Liver (tissue), 9 donors: ENCODE data around the gene MYO16. TPM values are rescaled to one million over a fixed set of nuclear protein-coding genes. Genes with fewer than 3 reads are reported as not detected.

Experiments
- DNase-seq: peaks from one replicate; pipeline ENCODE4 v3.0.0-alpha.2; 2017; ENCODE audit warnings: low spot score
- H3K27ac ChIP-seq, 2 donors: one replicate each; pipeline ENCODE4 v1.7.0; 2013; ENCODE audit warnings: inconsistent platforms in 2 of 2, low read length in 2 of 2, control low read depth in 1 of 2, low read depth in 1 of 2, mild to moderate bottlenecking in 1 of 2
- H3K27me3 ChIP-seq, 4 donors: one replicate each; pipeline versions ENCODE4 v1.6.1 to v1.7.0; 2013; ENCODE audit warnings: low read length in 3 of 4, inconsistent platforms in 1 of 4, mild to moderate bottlenecking in 1 of 4, moderate library complexity in 1 of 4; ENCODE audit not compliant: control insufficient read depth in 4 of 4, insufficient read depth in 4 of 4
- H3K36me3 ChIP-seq, 4 donors: one replicate each; pipeline versions ENCODE4 v1.6.1 to v1.7.0; 2013; ENCODE audit warnings: low read length in 3 of 4, mild to moderate bottlenecking in 3 of 4, low read depth in 1 of 4, moderate library complexity in 1 of 4; ENCODE audit not compliant: control insufficient read depth in 4 of 4, insufficient read depth in 3 of 4
- H3K4me1 ChIP-seq, 4 donors: one replicate each; pipeline versions ENCODE4 v1.6.1 to v1.7.0; 2013; ENCODE audit warnings: low read length in 3 of 4, mild to moderate bottlenecking in 3 of 4, moderate library complexity in 1 of 4; ENCODE audit not compliant: control insufficient read depth in 4 of 4, insufficient read depth in 4 of 4
- H3K4me3 ChIP-seq, 3 donors: one replicate each; pipeline versions ENCODE4 v1.6.1 to v1.7.0; 2013; ENCODE audit warnings: low read length in 3 of 3, control low read depth in 1 of 3, low read depth in 1 of 3, mild to moderate bottlenecking in 1 of 3
- H3K9ac ChIP-seq, 2 donors: one replicate each; pipeline ENCODE4 v1.7.0; 2013; ENCODE audit warnings: low read length in 2 of 2, mild to moderate bottlenecking in 2 of 2, moderate library complexity in 2 of 2, control low read depth in 1 of 2, low read depth in 1 of 2
- H3K9me3 ChIP-seq, 4 donors: one replicate each; pipeline versions ENCODE4 v1.6.1 to v1.7.0; 2013; ENCODE audit warnings: low read length in 3 of 4; ENCODE audit not compliant: control insufficient read depth in 4 of 4
- ATF3 ChIP-seq: IDR thresholded peaks from 2 replicates; pipeline ENCODE4 v1.6.1; 2016; ENCODE audit warnings: antibody characterized with exemption
- CTCF ChIP-seq: fragments of 150-350 bp; IDR thresholded peaks from 2 replicates; pipeline ENCODE4 v1.5.1; 2017; ENCODE audit warnings: improper control_type of control experiment, low read depth, low read length; ENCODE audit not compliant: missing input control
- EGR1 ChIP-seq, 2 donors: IDR thresholded peaks; 2 replicates each; pipeline ENCODE4 v1.6.1; 2016 to 2018; ENCODE audit warnings: antibody characterized with exemption in 2 of 2, low read depth in 2 of 2
- FOXA1 ChIP-seq: IDR thresholded peaks from 2 replicates; pipeline ENCODE4 v1.6.1; 2016; ENCODE audit warnings: antibody characterized with exemption
- FOXA2 ChIP-seq: IDR thresholded peaks from 2 replicates; pipeline ENCODE4 v1.6.1; 2016; ENCODE audit warnings: antibody characterized with exemption
- GABPA ChIP-seq, 2 donors: IDR thresholded peaks in 1 of 2; conservative IDR thresholded peaks in 1 of 2; 2 replicates each; pipeline ENCODE4 v1.6.1; 2016; ENCODE audit warnings: antibody characterized with exemption in 2 of 2, mild to moderate bottlenecking in 1 of 2, moderate library complexity in 1 of 2
- HNF4A ChIP-seq, 2 donors: conservative IDR thresholded peaks; 2 replicates each; pipeline ENCODE4 v1.6.1; 2016; ENCODE audit warnings: antibody characterized with exemption in 2 of 2, mild to moderate bottlenecking in 2 of 2
- HNF4G ChIP-seq: IDR thresholded peaks from 2 replicates; pipeline ENCODE4 v1.6.1; 2016; ENCODE audit warnings: antibody characterized with exemption
- JUND ChIP-seq, 2 donors: IDR thresholded peaks; 2 replicates each; pipeline ENCODE4 v1.6.1; 2016; ENCODE audit warnings: antibody characterized with exemption in 2 of 2
- MAX ChIP-seq: IDR thresholded peaks from 2 replicates; pipeline ENCODE4 v1.6.1; 2016; ENCODE audit warnings: antibody characterized with exemption
- NR2F2 ChIP-seq: IDR thresholded peaks from 2 replicates; pipeline ENCODE4 v1.6.1; 2016; ENCODE audit warnings: antibody characterized with exemption
- RAD21 ChIP-seq, 2 donors: IDR thresholded peaks; 2 replicates each; pipeline ENCODE4 v1.6.1; 2016; ENCODE audit warnings: antibody characterized with exemption in 2 of 2, mild to moderate bottlenecking in 2 of 2
- REST ChIP-seq: IDR thresholded peaks from 2 replicates; pipeline ENCODE4 v1.6.1; 2016; ENCODE audit warnings: antibody characterized with exemption, mild to moderate bottlenecking
- RXRA ChIP-seq, 2 donors: IDR thresholded peaks; 2 replicates each; pipeline ENCODE4 v1.6.1; 2017 to 2018; ENCODE audit warnings: antibody characterized with exemption in 2 of 2, mild to moderate bottlenecking in 1 of 2
- SP1 ChIP-seq: IDR thresholded peaks from 2 replicates; pipeline ENCODE4 v1.6.1; 2018; ENCODE audit warnings: antibody characterized with exemption, mild to moderate bottlenecking
- TAF1 ChIP-seq: conservative IDR thresholded peaks from 2 replicates; pipeline ENCODE4 v1.6.1; 2016; ENCODE audit warnings: antibody characterized with exemption, mild to moderate bottlenecking
- YY1 ChIP-seq: IDR thresholded peaks from 2 replicates; pipeline ENCODE4 v1.6.1; 2016; ENCODE audit warnings: antibody characterized with exemption, mild to moderate bottlenecking
- ZBTB33 ChIP-seq: IDR thresholded peaks from 2 replicates; pipeline ENCODE4 v1.6.1; 2016; ENCODE audit warnings: antibody characterized with exemption
- WGBS: extraction: QIAGEN DNeasy Blood & Tissue Kit; methylation state at CpG from one replicate; pipeline ENCODE4 v1.1.7; 2013; 5-methylcytosine and 5-hydroxymethylcytosine counted together
- polyA plus RNA-seq, 2 donors: library from polyadenylated mRNA; stranded (reverse) in 1 of 2; unstranded in 1 of 2; fragments of 200-250 nt in 1 of 2; fragments of >200 nt in 1 of 2; fragmentation: Nextera tagmentation in 1 of 2; extraction: Ambion mirVana in 1 of 2; gene quantifications; one replicate each; pipeline versions ENCODE4 v1.2.1 to v1.2.3, GENCODE V29; 2013 to 2015
- total RNA-seq, 2 donors: library from RNA; depleted of rRNA; stranded (reverse); fragments of >200 nt; gene quantifications; one replicate each; pipeline ENCODE4 v1.2.3, GENCODE V29; 2014
- donor health status: healthy.
- donor health status: healthy.
- donor health status: healthy.
- donor health status: healthy.
- donor health status: healthy.

MYO16 gene
- total and polyA plus RNA-seq, 4 donors, result 0.37 to 1.1 (median 0.68) TPM

GRCh38 chr13:109228211-109228610, 598.8 kb downstream of the MYO16 start:
- peaks cover 0 to 4% (median 0%) of the 10 kb centered on the region in 4 donors for H3K9me3 ChIP-seq
- no peak overlapping the region for H3K27ac ChIP-seq
- H3K36me3 ChIP-seq, result no peaks in the 10 kb centered on the region
- H3K9ac ChIP-seq, result no peak overlapping the region
- WGBS, result 60% methylated on average over 3 of the region's 3 CpGs
- TF ChIP-seq FOXA2, result no peak
- no peak for TF ChIP-seq EGR1 (IDR thresholded peaks at IDR 0.05; ENCODE audit: low read depth in 2 of 2)
- no peak for TF ChIP-seq NR2F2
- peak in 1 of 2 donors; percentile 4 for TF ChIP-seq RAD21 (IDR thresholded peaks at IDR 0.05)
- TF ChIP-seq HNF4G, result peak; percentile 74
- no peak for TF ChIP-seq REST
- TF ChIP-seq SP1, result peak; percentile 56
- TF ChIP-seq ZBTB33, result no peak
- peak; percentile 90 to 93 for TF ChIP-seq HNF4A (conservative IDR thresholded peaks at IDR 0.05)
- TF ChIP-seq MAX, result no peak
- TF ChIP-seq YY1, result no peak
- TF ChIP-seq RXRA (IDR thresholded peaks at IDR 0.05), result peak; percentile 30 to 33
- H3K27me3 ChIP-seq, result no peaks in the 10 kb centered on the region
- H3K4me1 ChIP-seq, result peaks cover 0 to 4% (median 0%) of the 10 kb centered on the region in 4 donors
- DNase-seq, result no peak
- no peak overlapping the region for H3K4me3 ChIP-seq

GRCh38 chr13:109231888-109232287, 602.5 kb downstream of the MYO16 start:
- WGBS, result 93% methylated on average over 1 of the region's 1 CpG
- Histone ChIP-seq H3K4me1 (peaks cover 0 to 4% (median 0%) of the 10 kb centered on the region in 4 donors), H3K4me3 (no peak overlapping the region), H3K27ac (no peak overlapping the region), H3K27me3 (no peaks in the 10 kb centered on the region), H3K36me3 (no peaks in the 10 kb centered on the region), H3K9ac (no peak overlapping the region), H3K9me3 (no peaks in the 10 kb centered on the region)
- TF ChIP-seq GABPA (IDR thresholded peaks at IDR 0.05 in 1 of 2, conservative IDR thresholded peaks at IDR 0.05 in 1 of 2) (no peak), ZBTB33 (no peak), FOXA1 (no peak), CTCF (no peak), NR2F2 (no peak), REST (no peak), ATF3 (no peak), HNF4A (conservative IDR thresholded peaks at IDR 0.05) (no peak), RXRA (IDR thresholded peaks at IDR 0.05) (no peak), TAF1 (no peak), MAX (no peak), FOXA2 (no peak), SP1 (no peak), JUND (IDR thresholded peaks at IDR 0.05) (no peak), YY1 (no peak), HNF4G (no peak)
- no peak for DNase-seq
